WTC11 (cell line): Measurements from ENCODE around the gene VPS33B. TPM values are rescaled to one million over a fixed set of nuclear protein-coding genes. Genes with fewer than 3 reads are reported as not detected.

Experiments used
- ATAC-seq: fragments of 200-7000 bp; cut with Tn5 transposase; 2 replicates; pipeline ENCODE4 v1.10.0; 2021; ENCODE audit warnings: mild to moderate bottlenecking, moderate library complexity
- CTCF ChIA-PET: fragments of 300-600 bp; sonication (Branson Sonifier 250); formaldehyde crosslinking; loops from one replicate; lab custom pipeline; 2021; ENCODE audit warnings: antibody characterized with exemption; lab: Charles Lee
- POLR2A ChIA-PET: fragments of 350-600 bp; sonication (Branson Sonifier 250); formaldehyde crosslinking; loops from one replicate; lab custom pipeline; 2021; ENCODE audit warnings: antibody characterized with exemption; lab: Charles Lee
- DNase-seq: peaks from one replicate; pipeline ENCODE4 v3.0.0; 2021; ENCODE audit warnings: low spot score
- H3K27ac Mint-ChIP-seq: 2 replicates; pipeline ENCODE4 v1.8.0; 2021; ENCODE audit warnings: mixed read lengths
- H3K27me3 Mint-ChIP-seq: 2 replicates; pipeline ENCODE4 v1.8.0; 2021; ENCODE audit warnings: low read depth, mild to moderate bottlenecking, moderate library complexity, mixed read lengths
- H3K36me3 Mint-ChIP-seq: 2 replicates; pipeline ENCODE4 v1.8.0; 2021; ENCODE audit warnings: mixed read lengths
- H3K4me1 Mint-ChIP-seq: 2 replicates; pipeline ENCODE4 v1.8.0; 2022; ENCODE audit warnings: mixed read lengths
- H3K4me3 Mint-ChIP-seq: 2 replicates; pipeline ENCODE4 v1.8.0; 2021; ENCODE audit warnings: mild to moderate bottlenecking, moderate library complexity, mixed read lengths
- H3K9me3 Mint-ChIP-seq: 2 replicates; pipeline ENCODE4 v1.8.0; 2021; ENCODE audit warnings: mixed read lengths
- ATF6 ChIP-seq: sonication (generic); formaldehyde crosslinking; IDR thresholded peaks from 2 replicates; pipeline ENCODE4 v1.8.1; 2023; ENCODE audit warnings: mild to moderate bottlenecking, missing genetic modification reagents
- CREM ChIP-seq: sonication (generic); formaldehyde crosslinking; IDR thresholded peaks from 2 replicates; pipeline ENCODE4 v1.8.1; 2022; ENCODE audit warnings: mild to moderate bottlenecking, missing genetic modification reagents, moderate library complexity
- FOXJ3 ChIP-seq: sonication (generic); formaldehyde crosslinking; IDR thresholded peaks from 2 replicates; pipeline ENCODE4 v1.9.0; 2021; ENCODE audit warnings: missing genetic modification reagents, mild to moderate bottlenecking, borderline replicate concordance
- JUN ChIP-seq: sonication (generic); formaldehyde crosslinking; IDR thresholded peaks from 2 replicates; pipeline ENCODE4 v1.8.0; 2023; ENCODE audit warnings: mild to moderate bottlenecking, missing genetic modification reagents
- NR3C1 ChIP-seq: sonication (generic); formaldehyde crosslinking; conservative IDR thresholded peaks from 2 replicates; pipeline ENCODE4 v1.8.1; 2023; ENCODE audit warnings: low read depth, mild to moderate bottlenecking, missing genetic modification reagents
- OVOL2 ChIP-seq: fragments of 250-450 bp; sonication (Bioruptor Pico); IDR thresholded peaks from 2 replicates; pipeline ENCODE4 v1.9.0; 2021; ENCODE audit warnings: mild to moderate bottlenecking, borderline replicate concordance
- PRRX2 ChIP-seq: fragments of 250-450 bp; sonication (Bioruptor Pico); IDR thresholded peaks from 2 replicates; pipeline ENCODE4 v1.8.0; 2021; ENCODE audit warnings: mild to moderate bottlenecking
- RELA ChIP-seq: sonication (generic); formaldehyde crosslinking; IDR thresholded peaks from 2 replicates; pipeline ENCODE4 v1.8.1; 2022; ENCODE audit warnings: missing genetic modification reagents, mild to moderate bottlenecking, borderline replicate concordance
- SP1 ChIP-seq: sonication (generic); formaldehyde crosslinking; conservative IDR thresholded peaks from 2 replicates; pipeline ENCODE4 v1.8.1; 2022; ENCODE audit warnings: missing genetic modification reagents
- ZNF232 ChIP-seq: sonication (generic); formaldehyde crosslinking; IDR thresholded peaks from 2 replicates; pipeline ENCODE4 v1.8.0; 2022; ENCODE audit warnings: mild to moderate bottlenecking, missing genetic modification reagents
- total RNA-seq: library from RNA; stranded (reverse); gene quantifications from 3 replicates; pipeline ENCODE4 v1.2.3, GENCODE V29; 2021
- TF ChIP-seq, protein P1 (sequence below): sonication (generic); formaldehyde crosslinking; IDR thresholded peaks from 2 replicates; pipeline ENCODE4 v1.8.1; 2023; ENCODE audit warnings: mild to moderate bottlenecking, missing genetic modification reagents, borderline replicate concordance
- TF ChIP-seq, protein P2 (sequence below): sonication (generic); formaldehyde crosslinking; IDR thresholded peaks from 2 replicates; pipeline ENCODE4 v1.8.1; 2022; ENCODE audit warnings: mild to moderate bottlenecking, missing genetic modification reagents, moderate library complexity, borderline replicate concordance
- TF ChIP-seq, protein P3 (sequence below): sonication (generic); formaldehyde crosslinking; IDR thresholded peaks from 2 replicates; pipeline ENCODE4 v1.8.0; 2023; ENCODE audit warnings: missing genetic modification reagents, mild to moderate bottlenecking, borderline replicate concordance
- TF ChIP-seq, protein P4 (sequence below): sonication (generic); formaldehyde crosslinking; conservative IDR thresholded peaks from 2 replicates; pipeline ENCODE4 v1.8.1; 2022; ENCODE audit warnings: mild to moderate bottlenecking, missing genetic modification reagents
- TF ChIP-seq, protein P5 (sequence below): sonication (generic); formaldehyde crosslinking; conservative IDR thresholded peaks from 2 replicates; pipeline ENCODE4 v1.8.1; 2023; ENCODE audit warnings: mild to moderate bottlenecking, low read depth, missing genetic modification reagents, moderate library complexity

The VPS33B gene
- total RNA-seq, 1 experiment from 2014 or later = 21.1 TPM

DNA sequence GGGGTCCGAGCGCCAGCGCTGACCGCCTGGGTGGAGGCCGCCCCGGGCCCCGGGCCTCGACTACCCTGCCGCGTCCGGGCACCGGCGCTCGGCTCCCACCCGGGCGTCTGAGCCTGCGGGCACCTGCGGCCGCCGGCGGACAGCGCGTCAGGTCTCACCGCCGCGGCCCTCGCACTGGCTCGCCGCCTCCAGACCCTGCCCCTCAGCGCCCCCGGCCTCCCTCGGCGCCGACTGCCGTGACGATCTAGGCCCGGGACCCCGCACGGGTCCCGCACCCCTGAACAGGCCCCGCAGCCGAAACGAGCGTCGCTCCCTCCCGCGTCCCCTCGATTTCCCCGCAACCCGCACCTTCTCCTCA, 28.4 kb downstream of the VPS33B start (continued):
- no peak for TF ChIP-seq ATF6 (CRISPR knock-in tag)
- no peak for TF ChIP-seq PRRX2 (CRISPR knock-in tag)
- 0 out of 2 replicates have a peak, but pooled peaks have one; percentile 65 for TF ChIP-seq RELA (CRISPR knock-in tag)
- no peak for TF ChIP-seq NR3C1 (CRISPR knock-in tag)
- no peak for TF ChIP-seq SP1

- H3K27ac Mint-ChIP-seq = peak overlapping the region; percentile 70
- CTCF ChIA-PET = no interaction called here
- peaks cover 38% of the 10 kb centered on the region for H3K4me1 Mint-ChIP-seq
Observed at GRCh38 chr15:90991587-90992285, 30.7 kb downstream of the VPS33B start.

More at GRCh38 chr15:90991587-90992285, 30.7 kb downstream of the VPS33B start:
- Mint-ChIP-seq H3K36me3 (peaks cover 2% of the 10 kb centered on the region), H3K9me3 (no peaks in the 10 kb centered on the region), H3K4me3 (peak overlapping the region; percentile 11; the same call in 1 of the 2 replicates), H3K27me3 (no peaks in the 10 kb centered on the region)
- POLR2A ChIA-PET = no interaction called here
- no peak for TF ChIP-seq SP1
- TF ChIP-seq, protein P1, sequence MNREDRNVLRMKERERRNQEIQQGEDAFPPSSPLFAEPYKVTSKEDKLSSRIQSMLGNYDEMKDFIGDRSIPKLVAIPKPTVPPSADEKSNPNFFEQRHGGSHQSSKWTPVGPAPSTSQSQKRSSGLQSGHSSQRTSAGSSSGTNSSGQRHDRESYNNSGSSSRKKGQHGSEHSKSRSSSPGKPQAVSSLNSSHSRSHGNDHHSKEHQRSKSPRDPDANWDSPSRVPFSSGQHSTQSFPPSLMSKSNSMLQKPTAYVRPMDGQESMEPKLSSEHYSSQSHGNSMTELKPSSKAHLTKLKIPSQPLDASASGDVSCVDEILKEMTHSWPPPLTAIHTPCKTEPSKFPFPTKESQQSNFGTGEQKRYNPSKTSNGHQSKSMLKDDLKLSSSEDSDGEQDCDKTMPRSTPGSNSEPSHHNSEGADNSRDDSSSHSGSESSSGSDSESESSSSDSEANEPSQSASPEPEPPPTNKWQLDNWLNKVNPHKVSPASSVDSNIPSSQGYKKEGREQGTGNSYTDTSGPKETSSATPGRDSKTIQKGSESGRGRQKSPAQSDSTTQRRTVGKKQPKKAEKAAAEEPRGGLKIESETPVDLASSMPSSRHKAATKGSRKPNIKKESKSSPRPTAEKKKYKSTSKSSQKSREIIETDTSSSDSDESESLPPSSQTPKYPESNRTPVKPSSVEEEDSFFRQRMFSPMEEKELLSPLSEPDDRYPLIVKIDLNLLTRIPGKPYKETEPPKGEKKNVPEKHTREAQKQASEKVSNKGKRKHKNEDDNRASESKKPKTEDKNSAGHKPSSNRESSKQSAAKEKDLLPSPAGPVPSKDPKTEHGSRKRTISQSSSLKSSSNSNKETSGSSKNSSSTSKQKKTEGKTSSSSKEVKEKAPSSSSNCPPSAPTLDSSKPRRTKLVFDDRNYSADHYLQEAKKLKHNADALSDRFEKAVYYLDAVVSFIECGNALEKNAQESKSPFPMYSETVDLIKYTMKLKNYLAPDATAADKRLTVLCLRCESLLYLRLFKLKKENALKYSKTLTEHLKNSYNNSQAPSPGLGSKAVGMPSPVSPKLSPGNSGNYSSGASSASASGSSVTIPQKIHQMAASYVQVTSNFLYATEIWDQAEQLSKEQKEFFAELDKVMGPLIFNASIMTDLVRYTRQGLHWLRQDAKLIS (CRISPR knock-in tag) = no peak
- TF ChIP-seq JUN (CRISPR knock-in tag) = no peak
- no peak for TF ChIP-seq CREM (CRISPR knock-in tag)
- TF ChIP-seq, protein P2, sequence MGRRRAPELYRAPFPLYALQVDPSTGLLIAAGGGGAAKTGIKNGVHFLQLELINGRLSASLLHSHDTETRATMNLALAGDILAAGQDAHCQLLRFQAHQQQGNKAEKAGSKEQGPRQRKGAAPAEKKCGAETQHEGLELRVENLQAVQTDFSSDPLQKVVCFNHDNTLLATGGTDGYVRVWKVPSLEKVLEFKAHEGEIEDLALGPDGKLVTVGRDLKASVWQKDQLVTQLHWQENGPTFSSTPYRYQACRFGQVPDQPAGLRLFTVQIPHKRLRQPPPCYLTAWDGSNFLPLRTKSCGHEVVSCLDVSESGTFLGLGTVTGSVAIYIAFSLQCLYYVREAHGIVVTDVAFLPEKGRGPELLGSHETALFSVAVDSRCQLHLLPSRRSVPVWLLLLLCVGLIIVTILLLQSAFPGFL = no peak
- TF ChIP-seq ZNF232 = no peak
- no peak for TF ChIP-seq OVOL2 (CRISPR knock-in tag)
- TF ChIP-seq, protein P3, sequence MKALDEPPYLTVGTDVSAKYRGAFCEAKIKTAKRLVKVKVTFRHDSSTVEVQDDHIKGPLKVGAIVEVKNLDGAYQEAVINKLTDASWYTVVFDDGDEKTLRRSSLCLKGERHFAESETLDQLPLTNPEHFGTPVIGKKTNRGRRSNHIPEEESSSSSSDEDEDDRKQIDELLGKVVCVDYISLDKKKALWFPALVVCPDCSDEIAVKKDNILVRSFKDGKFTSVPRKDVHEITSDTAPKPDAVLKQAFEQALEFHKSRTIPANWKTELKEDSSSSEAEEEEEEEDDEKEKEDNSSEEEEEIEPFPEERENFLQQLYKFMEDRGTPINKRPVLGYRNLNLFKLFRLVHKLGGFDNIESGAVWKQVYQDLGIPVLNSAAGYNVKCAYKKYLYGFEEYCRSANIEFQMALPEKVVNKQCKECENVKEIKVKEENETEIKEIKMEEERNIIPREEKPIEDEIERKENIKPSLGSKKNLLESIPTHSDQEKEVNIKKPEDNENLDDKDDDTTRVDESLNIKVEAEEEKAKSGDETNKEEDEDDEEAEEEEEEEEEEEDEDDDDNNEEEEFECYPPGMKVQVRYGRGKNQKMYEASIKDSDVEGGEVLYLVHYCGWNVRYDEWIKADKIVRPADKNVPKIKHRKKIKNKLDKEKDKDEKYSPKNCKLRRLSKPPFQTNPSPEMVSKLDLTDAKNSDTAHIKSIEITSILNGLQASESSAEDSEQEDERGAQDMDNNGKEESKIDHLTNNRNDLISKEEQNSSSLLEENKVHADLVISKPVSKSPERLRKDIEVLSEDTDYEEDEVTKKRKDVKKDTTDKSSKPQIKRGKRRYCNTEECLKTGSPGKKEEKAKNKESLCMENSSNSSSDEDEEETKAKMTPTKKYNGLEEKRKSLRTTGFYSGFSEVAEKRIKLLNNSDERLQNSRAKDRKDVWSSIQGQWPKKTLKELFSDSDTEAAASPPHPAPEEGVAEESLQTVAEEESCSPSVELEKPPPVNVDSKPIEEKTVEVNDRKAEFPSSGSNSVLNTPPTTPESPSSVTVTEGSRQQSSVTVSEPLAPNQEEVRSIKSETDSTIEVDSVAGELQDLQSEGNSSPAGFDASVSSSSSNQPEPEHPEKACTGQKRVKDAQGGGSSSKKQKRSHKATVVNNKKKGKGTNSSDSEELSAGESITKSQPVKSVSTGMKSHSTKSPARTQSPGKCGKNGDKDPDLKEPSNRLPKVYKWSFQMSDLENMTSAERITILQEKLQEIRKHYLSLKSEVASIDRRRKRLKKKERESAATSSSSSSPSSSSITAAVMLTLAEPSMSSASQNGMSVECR = no peak
- TF ChIP-seq, protein P4, sequence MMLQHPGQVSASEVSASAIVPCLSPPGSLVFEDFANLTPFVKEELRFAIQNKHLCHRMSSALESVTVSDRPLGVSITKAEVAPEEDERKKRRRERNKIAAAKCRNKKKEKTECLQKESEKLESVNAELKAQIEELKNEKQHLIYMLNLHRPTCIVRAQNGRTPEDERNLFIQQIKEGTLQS (CRISPR knock-in tag) = no peak
- TF ChIP-seq PRRX2 (CRISPR knock-in tag) = no peak
- no peak for TF ChIP-seq FOXJ3
- TF ChIP-seq, protein P5, sequence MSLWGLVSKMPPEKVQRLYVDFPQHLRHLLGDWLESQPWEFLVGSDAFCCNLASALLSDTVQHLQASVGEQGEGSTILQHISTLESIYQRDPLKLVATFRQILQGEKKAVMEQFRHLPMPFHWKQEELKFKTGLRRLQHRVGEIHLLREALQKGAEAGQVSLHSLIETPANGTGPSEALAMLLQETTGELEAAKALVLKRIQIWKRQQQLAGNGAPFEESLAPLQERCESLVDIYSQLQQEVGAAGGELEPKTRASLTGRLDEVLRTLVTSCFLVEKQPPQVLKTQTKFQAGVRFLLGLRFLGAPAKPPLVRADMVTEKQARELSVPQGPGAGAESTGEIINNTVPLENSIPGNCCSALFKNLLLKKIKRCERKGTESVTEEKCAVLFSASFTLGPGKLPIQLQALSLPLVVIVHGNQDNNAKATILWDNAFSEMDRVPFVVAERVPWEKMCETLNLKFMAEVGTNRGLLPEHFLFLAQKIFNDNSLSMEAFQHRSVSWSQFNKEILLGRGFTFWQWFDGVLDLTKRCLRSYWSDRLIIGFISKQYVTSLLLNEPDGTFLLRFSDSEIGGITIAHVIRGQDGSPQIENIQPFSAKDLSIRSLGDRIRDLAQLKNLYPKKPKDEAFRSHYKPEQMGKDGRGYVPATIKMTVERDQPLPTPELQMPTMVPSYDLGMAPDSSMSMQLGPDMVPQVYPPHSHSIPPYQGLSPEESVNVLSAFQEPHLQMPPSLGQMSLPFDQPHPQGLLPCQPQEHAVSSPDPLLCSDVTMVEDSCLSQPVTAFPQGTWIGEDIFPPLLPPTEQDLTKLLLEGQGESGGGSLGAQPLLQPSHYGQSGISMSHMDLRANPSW (CRISPR knock-in tag) = no peak
- TF ChIP-seq, all 79 proteins: peak for 0
- DNase-seq (no peak), ATAC-seq (no peak)
